Upper lobe of left lung (tissue), 6 donors: ENCODE measurements around the gene FBRSL1. TPM values are rescaled to one million over a fixed set of nuclear protein-coding genes. Genes with fewer than 3 reads are reported as not detected.

Source experiments
- ATAC-seq, 2 donors: fragments of 200-7000 bp; cut with Tn5 transposase; one replicate each; pipeline ENCODE4 v1.9.1; 2022; ENCODE audit warnings: mild to moderate bottlenecking in 2 of 2, moderate library complexity in 2 of 2; ENCODE audit not compliant: low FRiP score in 2 of 2
- DNase-seq, 2 donors: peaks; one replicate each; pipeline ENCODE4 v3.0.0-alpha.2; 2019 to 2020
- H3K27ac ChIP-seq, 4 donors: fragments of 200-600 bp; sonication (generic); one replicate each; pipeline ENCODE4 v1.5.1; 2016 to 2019
- H3K27me3 ChIP-seq, 4 donors: fragments of 200-600 bp; sonication (generic); one replicate each; pipeline ENCODE4 v1.5.1; 2017 to 2019
- H3K36me3 ChIP-seq, 4 donors: fragments of 200-600 bp; sonication (generic); one replicate each; pipeline ENCODE4 v1.5.1; 2016 to 2019
- H3K4me1 ChIP-seq, 4 donors: fragments of 200-600 bp; sonication (generic); one replicate each; pipeline ENCODE4 v1.5.1; 2018 to 2019
- H3K4me3 ChIP-seq, 4 donors: fragments of 200-600 bp; sonication (generic); one replicate each; pipeline ENCODE4 v1.5.1; 2017 to 2019; ENCODE audit warnings: mild to moderate bottlenecking in 2 of 4, moderate library complexity in 1 of 4
- H3K9me3 ChIP-seq, 4 donors: fragments of 200-600 bp; sonication (generic); one replicate each; pipeline ENCODE4 v1.5.1; 2018 to 2019
- CTCF ChIP-seq, 6 experiments: fragments of 450-650 bp in 4 of 6; fragments of 200-600 bp in 2 of 6; sonication (generic) in 2 of 6; IDR thresholded peaks; one replicate each; pipeline ENCODE4 v1.5.1; 2016 to 2019; ENCODE audit warnings: antibody characterized with exemption in 6 of 6
- EP300 ChIP-seq, 4 donors: sonication (generic); formaldehyde crosslinking; IDR thresholded peaks; one replicate each; pipeline ENCODE4 v1.5.1; 2017; ENCODE audit warnings: antibody characterized with exemption in 4 of 4, control low read depth in 2 of 4
- POLR2A ChIP-seq, 4 donors: fragments of 450-650 bp; IDR thresholded peaks; one replicate each; pipeline ENCODE4 v1.5.1; 2016 to 2017; ENCODE audit warnings: antibody characterized with exemption in 4 of 4, mild to moderate bottlenecking in 2 of 4
- POLR2AphosphoS5 ChIP-seq, 2 donors: sonication (generic); formaldehyde crosslinking; IDR thresholded peaks; one replicate each; pipeline ENCODE4 v1.5.1; 2017; ENCODE audit warnings: antibody characterized with exemption in 2 of 2
- WGBS, 2 donors: methylation state at CpG; one replicate each; pipeline ENCODE4 v1.1.5; 2017 to 2018; 5-methylcytosine and 5-hydroxymethylcytosine counted together
- total RNA-seq, 6 donors: library from RNA; depleted of rRNA in 4 of 6; stranded (reverse); fragments of >200 nt in 4 of 6; gene quantifications; one replicate each; pipeline versions ENCODE4 v1.1.0 to v1.2.1, GENCODE V29; 2016 to 2021
- donor health status: DM: no; HTN: no; CAD: no; lungs with moderate emphysema.
- donor health status: DM: no; HTN: yes; CAD: no; lungs with severe emphysema.

Gene FBRSL1
- total RNA-seq, 6 donors from 2014 or later: 16.0 to 53.0 (median 44.1) TPM

- Histone ChIP-seq H3K27ac (no peak overlapping the region), H3K4me3 (no peak overlapping the region), H3K27me3 (no peaks in the 10 kb centered on the region), H3K9me3 (no peaks in the 10 kb centered on the region), H3K36me3 (peaks cover 0 to 45% (median 25%) of the 10 kb centered on the region in 4 donors), H3K4me1 (peaks cover 0 to 3% (median 0%) of the 10 kb centered on the region in 4 donors)
- no peak for DNase-seq
- 95 to 99% methylated on average over 16 to 28 of the region's 28 CpGs for WGBS, 2 donors
- no peak for ATAC-seq
- no peak for TF ChIP-seq POLR2AphosphoS5 (IDR thresholded peaks at IDR 0.05)
- no peak for TF ChIP-seq POLR2A (IDR thresholded peaks at IDR 0.05)
- no peak for TF ChIP-seq CTCF (IDR thresholded peaks at IDR 0.05)
- TF ChIP-seq EP300 (IDR thresholded peaks at IDR 0.05): no peak
Measured at GRCh38 chr12:132548430-132549058, 58.6 kb downstream of the FBRSL1 start.

- ATAC-seq (no peak), DNase-seq (no peak)
- TF ChIP-seq EP300 (IDR thresholded peaks at IDR 0.05) (no peak), POLR2AphosphoS5 (IDR thresholded peaks at IDR 0.05) (no peak), POLR2A (IDR thresholded peaks at IDR 0.05) (no peak), CTCF (IDR thresholded peaks at IDR 0.05) (no peak)
- no peaks in the 10 kb centered on the region for H3K9me3 ChIP-seq
- WGBS, 2 donors: 93 to 96% methylated on average over 32 to 33 of the region's 33 CpGs
- H3K4me1 ChIP-seq: no peaks in the 10 kb centered on the region
- no peak overlapping the region for H3K4me3 ChIP-seq
- no peak overlapping the region for H3K27ac ChIP-seq
- H3K27me3 ChIP-seq: no peaks in the 10 kb centered on the region
- H3K36me3 ChIP-seq: peaks cover 0 to 46% (median 26%) of the 10 kb centered on the region in 4 donors
Measured at GRCh38 chr12:132549059-132549458, 59.1 kb downstream of the FBRSL1 start.

GRCh38 chr12:132550014-132550802, 60.3 kb downstream of the FBRSL1 start:
- Histone ChIP-seq H3K4me1 (no peaks in the 10 kb centered on the region), H3K27ac (no peak overlapping the region), H3K36me3 (peaks cover 0 to 46% (median 26%) of the 10 kb centered on the region in 4 donors), H3K4me3 (no peak overlapping the region), H3K27me3 (no peaks in the 10 kb centered on the region), H3K9me3 (no peaks in the 10 kb centered on the region)
- ATAC-seq (peak in 1 of 2 donors; percentile 57), DNase-seq (no peak)
- TF ChIP-seq CTCF (IDR thresholded peaks at IDR 0.05): no peak
- no peak for TF ChIP-seq EP300 (IDR thresholded peaks at IDR 0.05)
- TF ChIP-seq POLR2A (IDR thresholded peaks at IDR 0.05): no peak
- no peak for TF ChIP-seq POLR2AphosphoS5 (IDR thresholded peaks at IDR 0.05)
- WGBS, 2 donors: 77 to 85% methylated on average over 15 to 40 of the region's 43 CpGs

GRCh38 chr12:132550830-132551640, 61.1 kb downstream of the FBRSL1 start:
- 89 to 93% methylated on average over 19 to 24 of the region's 30 CpGs for WGBS, 2 donors
- H3K4me3 ChIP-seq: no peak overlapping the region
- TF ChIP-seq CTCF (IDR thresholded peaks at IDR 0.05): no peak
- no peak for TF ChIP-seq EP300 (IDR thresholded peaks at IDR 0.05)
- no peak for TF ChIP-seq POLR2AphosphoS5 (IDR thresholded peaks at IDR 0.05)
- no peak for TF ChIP-seq POLR2A (IDR thresholded peaks at IDR 0.05)
- no peak for DNase-seq
- peaks cover 0 to 46% (median 26%) of the 10 kb centered on the region in 4 donors for H3K36me3 ChIP-seq
- no peaks in the 10 kb centered on the region for H3K27me3 ChIP-seq
- ATAC-seq: no peak
- H3K27ac ChIP-seq: no peak overlapping the region
- no peaks in the 10 kb centered on the region for H3K9me3 ChIP-seq
- no peaks in the 10 kb centered on the region for H3K4me1 ChIP-seq
